ENCODE results near the gene ZSWIM6. TPM values are rescaled to one million over a fixed set of nuclear protein-coding genes. Genes with fewer than 3 reads are reported as not detected.

Gene ZSWIM6
- total RNA-seq, 1 experiment from 2014 or later: 3.4 TPM

DNA sequence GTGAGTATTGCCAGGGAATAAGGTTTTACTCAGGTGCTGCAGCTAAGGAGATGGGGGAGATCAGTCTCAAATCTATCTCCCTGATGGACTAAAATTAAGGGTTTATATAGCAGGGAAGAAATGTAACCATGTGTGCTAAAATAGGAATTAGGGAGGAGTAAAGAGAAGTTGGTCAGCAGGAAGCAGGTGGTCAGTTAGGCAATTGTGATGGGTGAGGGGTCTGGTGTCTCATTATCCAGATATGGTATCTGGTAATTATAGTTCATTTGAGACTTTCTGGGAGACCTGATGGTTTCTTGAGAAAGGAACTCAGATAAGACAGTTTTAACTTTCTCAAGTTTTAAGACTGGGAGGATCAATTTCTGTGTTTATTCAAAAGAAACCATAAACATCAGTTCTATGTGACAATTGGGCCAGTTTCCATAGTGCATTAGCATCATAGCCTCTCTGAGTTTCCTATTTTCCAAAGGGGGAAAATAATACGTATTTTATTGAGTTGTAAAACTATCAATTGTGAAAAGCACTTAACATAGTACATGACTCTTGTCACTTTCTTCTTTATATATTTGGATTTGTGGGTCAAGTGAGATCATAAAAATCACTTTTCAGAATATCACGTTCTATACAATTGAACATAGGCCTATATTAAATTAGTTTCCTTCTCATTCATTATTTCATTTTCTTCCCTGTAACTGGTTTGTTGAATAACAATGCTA, 115.9 kb downstream of the ZSWIM6 start:
- peaks cover 18% of the 10 kb centered on the region for H3K4me1 ChIP-seq (ENCODE audit: insufficient read depth, low read length)
- no peak overlapping the region for H2AFZ ChIP-seq (ENCODE audit: low read length)
- no peak overlapping the region for H3K9ac ChIP-seq (ENCODE audit: low read length)
- no peaks in the 10 kb centered on the region for H3K9me2 ChIP-seq (replicated peaks; ENCODE audit: low read length)
- intact Hi-C loops (cut with micrococcal nuclease): no loop called here
- DNase-seq (no peak), ATAC-seq (no peak)
- TF ChIP-seq EZH2 (IDR thresholded peaks at IDR 0.05; ENCODE audit: low read length, unreplicated experiment) (no peak), EZH2phosphoT487 (IDR thresholded peaks at IDR 0.05; ENCODE audit: borderline replicate concordance, low read length) (no peak)
- TF ChIP-seq, protein P1, sequence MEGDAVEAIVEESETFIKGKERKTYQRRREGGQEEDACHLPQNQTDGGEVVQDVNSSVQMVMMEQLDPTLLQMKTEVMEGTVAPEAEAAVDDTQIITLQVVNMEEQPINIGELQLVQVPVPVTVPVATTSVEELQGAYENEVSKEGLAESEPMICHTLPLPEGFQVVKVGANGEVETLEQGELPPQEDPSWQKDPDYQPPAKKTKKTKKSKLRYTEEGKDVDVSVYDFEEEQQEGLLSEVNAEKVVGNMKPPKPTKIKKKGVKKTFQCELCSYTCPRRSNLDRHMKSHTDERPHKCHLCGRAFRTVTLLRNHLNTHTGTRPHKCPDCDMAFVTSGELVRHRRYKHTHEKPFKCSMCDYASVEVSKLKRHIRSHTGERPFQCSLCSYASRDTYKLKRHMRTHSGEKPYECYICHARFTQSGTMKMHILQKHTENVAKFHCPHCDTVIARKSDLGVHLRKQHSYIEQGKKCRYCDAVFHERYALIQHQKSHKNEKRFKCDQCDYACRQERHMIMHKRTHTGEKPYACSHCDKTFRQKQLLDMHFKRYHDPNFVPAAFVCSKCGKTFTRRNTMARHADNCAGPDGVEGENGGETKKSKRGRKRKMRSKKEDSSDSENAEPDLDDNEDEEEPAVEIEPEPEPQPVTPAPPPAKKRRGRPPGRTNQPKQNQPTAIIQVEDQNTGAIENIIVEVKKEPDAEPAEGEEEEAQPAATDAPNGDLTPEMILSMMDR (conservative IDR thresholded peaks at IDR 0.05; ENCODE audit: low read depth, low read length): no peak
- no peak overlapping the region for H3K4me3 ChIP-seq (ENCODE audit: low read length)
- H3K79me2 ChIP-seq (ENCODE audit: low read length): peaks cover 28% of the 10 kb centered on the region
- no peaks in the 10 kb centered on the region for H4K20me1 ChIP-seq (ENCODE audit: low read length)
- H3K9me3 ChIP-seq (ENCODE audit: low read length): no peaks in the 10 kb centered on the region
- ChIA-PET CTCF (no interaction called here), POLR2A (ENCODE audit: unreplicated experiment) (no interaction called here)
- no peak overlapping the region for H3K4me2 ChIP-seq (ENCODE audit: low read length)
- peaks cover 13% of the 10 kb centered on the region; the same call in 1 of the 2 replicates for H3K36me3 ChIP-seq (ENCODE audit: low read depth, low read length)
- no peak overlapping the region for H3K27ac ChIP-seq (ENCODE audit: low read length)
- no peaks in the 10 kb centered on the region for H3K27me3 ChIP-seq (ENCODE audit: low read length)
- no TSS peak for BruUV-seq (replicated peaks)
- no peaks in the 10 kb centered on the region for H3F3A ChIP-seq (ENCODE audit: low read length, unreplicated experiment)

- BruUV-seq (replicated peaks): no TSS peak
- ATAC-seq: peak; percentile 91
- CTCF ChIA-PET: no interaction called here
- Histone ChIP-seq H3K79me2 (ENCODE audit: low read length) (peaks cover 38% of the 10 kb centered on the region), H3F3A (ENCODE audit: low read length, unreplicated experiment) (no peaks in the 10 kb centered on the region), H3K27me3 (ENCODE audit: low read length) (no peaks in the 10 kb centered on the region), H3K9me2 (replicated peaks; ENCODE audit: low read length) (no peaks in the 10 kb centered on the region), H3K4me3 (ENCODE audit: low read length) (no peak overlapping the region), H4K20me1 (ENCODE audit: low read length) (no peaks in the 10 kb centered on the region), H3K4me2 (ENCODE audit: low read length) (peak overlapping the region; percentile 31; the same call in 1 of the 2 replicates), H2AFZ (ENCODE audit: low read length) (no peak overlapping the region), H3K4me1 (ENCODE audit: insufficient read depth, low read length) (peaks cover 18% of the 10 kb centered on the region), H3K9ac (ENCODE audit: low read length) (no peak overlapping the region), H3K27ac (ENCODE audit: low read length) (peak overlapping the region; percentile 40), H3K36me3 (ENCODE audit: low read depth, low read length) (peaks cover 13% of the 10 kb centered on the region; the same call in 1 of the 2 replicates), H3K9me3 (ENCODE audit: low read length) (no peaks in the 10 kb centered on the region)
- intact Hi-C loops (cut with micrococcal nuclease): no loop called here
- POLR2A ChIA-PET (ENCODE audit: unreplicated experiment): no interaction called here
- TF ChIP-seq, protein P1 (conservative IDR thresholded peaks at IDR 0.05; ENCODE audit: low read depth, low read length): no peak
- TF ChIP-seq EZH2phosphoT487 (IDR thresholded peaks at IDR 0.05; ENCODE audit: borderline replicate concordance, low read length) (no peak), EZH2 (IDR thresholded peaks at IDR 0.05; ENCODE audit: low read length, unreplicated experiment) (no peak)
- peak; percentile 62 for DNase-seq
These were observed 117.9 kb downstream of the ZSWIM6 start for GRCh38 chr5:61449804-61450492.

Data from PC-3 (cell line).